HG03432 (cell line): Measurements from ENCODE around the gene ASXL1.
"Not testable (repeated sequence)": the region's sequence is repeated elsewhere in the genome, so short reads cannot be mapped to it uniquely, and the experiment has no call there.

ENCODE experiments used
- ATAC-seq: cut with Tn5 transposase; IDR thresholded peaks from one replicate; pipeline ENCODE4 v1.9.1; 2021; ENCODE audit warnings: mild to moderate bottlenecking, moderate library complexity; ENCODE audit not compliant: unreplicated experiment

Gene ASXL1

DNA sequence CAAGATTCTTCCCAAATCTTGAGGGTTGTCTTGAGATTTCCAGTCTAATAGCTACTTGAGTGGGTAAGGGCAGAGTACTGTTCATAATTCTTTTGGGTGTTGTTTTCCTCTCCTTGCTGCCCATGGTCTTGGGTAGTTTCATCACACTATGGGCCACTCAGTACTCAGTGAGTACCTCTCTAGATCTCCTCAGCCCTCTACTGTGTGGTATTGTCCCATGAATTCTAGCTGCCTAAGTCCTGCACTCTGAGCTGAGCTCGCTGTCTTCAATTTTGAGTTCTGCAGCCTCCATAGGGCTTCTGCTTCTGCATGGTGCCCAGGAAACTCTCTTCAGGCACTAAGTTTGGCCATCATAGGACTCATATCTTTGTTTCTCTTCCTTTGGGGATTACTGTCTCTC lies 42.3 kb downstream of the ASXL1 start:
- no peak for ATAC-seq

DNA sequence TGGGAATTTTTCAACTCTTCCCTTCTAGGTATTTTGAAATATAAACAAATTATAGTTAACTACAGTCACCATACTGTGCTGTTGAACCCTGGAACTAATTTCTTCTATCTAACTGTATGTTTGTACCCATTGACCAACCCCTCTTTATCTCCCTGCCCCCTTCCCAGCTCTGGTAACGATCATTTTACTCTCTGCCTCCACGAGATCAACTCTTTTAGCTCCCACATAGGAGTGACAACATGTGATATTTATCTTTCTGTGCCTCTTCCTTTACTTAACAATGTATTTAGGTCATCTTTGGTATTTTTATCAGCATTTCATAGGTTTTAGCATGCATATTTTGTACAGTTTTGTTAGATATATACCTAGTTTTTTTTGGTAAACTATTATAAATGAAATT lies 45.9 kb downstream of the ASXL1 start:
- no peak for ATAC-seq

DNA sequence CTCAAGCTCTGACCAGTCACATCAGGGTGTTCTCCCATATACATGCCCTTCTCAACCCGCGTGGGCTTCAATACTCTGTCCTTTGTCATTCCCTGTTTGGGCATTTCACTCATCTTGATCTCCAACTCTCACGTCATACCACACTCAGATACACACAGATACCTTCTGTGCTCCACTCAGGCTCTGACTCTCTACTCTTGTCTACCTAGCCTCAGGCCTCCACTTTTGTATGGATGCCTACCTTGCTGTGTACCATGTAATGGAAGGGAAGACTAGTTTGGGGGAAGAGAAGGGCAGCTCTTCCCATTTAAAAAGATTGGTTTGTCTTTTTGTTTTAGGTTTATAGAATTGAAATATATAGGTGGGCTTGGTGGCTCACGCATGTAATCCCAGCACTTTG lies 48.6 kb downstream of the ASXL1 start:
- no peak for ATAC-seq

DNA sequence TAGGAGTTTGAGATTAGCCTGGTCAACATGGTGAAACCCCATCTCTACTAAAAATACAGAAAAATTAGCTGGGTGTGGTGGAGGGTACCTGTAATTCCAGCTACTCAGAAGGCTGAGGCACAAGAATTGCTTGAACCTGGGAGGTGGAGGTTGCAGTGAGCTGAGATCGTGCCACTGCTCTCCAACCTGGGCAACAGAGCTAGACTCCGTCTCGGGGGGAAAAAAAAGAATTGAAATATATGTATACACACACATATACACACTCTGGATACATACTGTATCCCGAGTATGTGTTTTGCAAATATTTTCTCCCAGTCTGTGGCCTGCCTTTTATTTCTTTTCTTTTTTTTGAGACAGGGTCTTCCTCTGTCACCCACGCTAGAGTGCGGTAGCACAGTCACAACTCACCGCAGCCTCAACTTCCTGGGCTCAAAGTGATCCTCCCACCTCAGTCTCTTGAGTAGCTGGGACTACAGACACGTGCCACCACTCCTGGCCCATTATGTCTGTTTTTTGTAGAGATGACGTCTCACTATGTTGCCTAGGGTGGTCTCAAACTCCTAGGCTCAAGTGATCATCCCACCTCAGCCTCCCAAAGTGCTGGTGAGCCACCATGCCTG lies 49.1 kb downstream of the ASXL1 start:
- ATAC-seq, result not testable (repeated sequence)

DNA sequence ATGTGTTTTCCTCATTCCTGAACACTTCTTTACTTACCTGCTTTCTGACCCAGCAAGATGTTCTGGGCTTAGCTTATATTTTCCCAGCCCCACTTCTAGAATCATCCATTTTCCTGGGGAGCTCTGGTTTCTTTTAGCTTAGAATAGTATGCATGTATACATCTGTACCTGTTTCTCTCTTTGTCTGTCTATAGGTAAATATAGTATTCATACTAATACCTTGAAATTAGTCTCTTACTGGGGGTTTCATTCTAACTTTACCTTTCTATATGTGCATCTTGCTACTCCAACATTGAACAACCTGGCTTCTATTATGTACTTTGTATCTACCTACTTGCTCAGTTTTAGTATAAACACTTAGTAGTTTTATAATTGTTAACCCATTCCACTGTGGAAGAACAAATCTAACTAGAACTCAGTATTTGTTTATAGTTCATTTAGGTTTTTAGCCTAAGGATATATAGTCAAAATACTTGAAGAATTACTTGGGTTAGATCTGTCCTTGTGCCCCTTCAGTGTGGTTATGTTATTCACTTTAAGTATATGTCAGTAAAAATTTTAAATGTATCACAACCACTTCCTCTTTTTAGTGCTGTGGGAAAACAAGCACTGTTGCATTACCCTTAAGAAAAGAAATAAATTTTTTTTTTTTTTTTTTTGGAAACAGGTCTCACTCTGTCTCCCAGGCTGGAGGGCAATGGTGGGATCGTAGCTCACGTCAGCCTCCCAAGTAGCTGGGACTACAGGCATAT lies 54.0 kb downstream of the ASXL1 start:
- ATAC-seq, result no peak

DNA sequence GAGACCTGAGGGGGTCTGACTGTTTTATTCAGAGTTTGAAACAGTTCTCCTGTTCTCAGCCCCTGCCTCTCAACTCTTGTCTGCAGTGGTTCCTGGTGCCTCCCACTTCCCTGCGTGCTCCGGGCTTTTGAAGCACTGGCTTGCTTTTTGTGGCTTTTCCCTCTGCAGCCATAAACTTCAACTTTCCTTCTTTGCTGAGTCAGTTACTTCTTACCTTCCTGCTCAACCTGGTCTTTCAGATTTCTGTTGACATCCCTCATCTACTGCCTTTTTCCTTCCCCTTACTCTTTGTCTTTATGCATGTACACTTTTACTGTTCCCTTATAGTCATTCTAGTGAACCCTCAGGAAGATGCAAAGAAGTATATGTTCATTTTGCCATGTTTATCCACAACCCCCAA lies 57.4 kb downstream of the ASXL1 start:
- no peak for ATAC-seq

DNA sequence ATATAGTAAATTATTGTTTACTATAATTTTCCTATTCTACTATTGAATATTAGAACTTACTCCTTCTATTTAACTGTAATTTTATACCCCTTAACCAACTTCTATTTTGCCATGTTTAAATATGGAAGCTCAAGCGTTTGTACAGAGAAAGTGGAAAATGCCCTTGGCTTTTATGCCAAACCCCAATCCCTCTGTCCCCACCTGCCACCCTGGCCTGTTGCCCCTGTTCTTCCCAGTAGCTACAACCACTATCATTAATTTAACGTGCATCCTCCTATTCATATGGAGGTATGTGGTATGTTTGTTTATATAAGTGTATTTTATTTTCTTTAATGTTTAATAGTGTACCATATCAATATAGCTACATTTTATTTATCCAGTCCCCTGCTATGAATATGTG lies 58.1 kb downstream of the ASXL1 start:
- ATAC-seq, result no peak

DNA sequence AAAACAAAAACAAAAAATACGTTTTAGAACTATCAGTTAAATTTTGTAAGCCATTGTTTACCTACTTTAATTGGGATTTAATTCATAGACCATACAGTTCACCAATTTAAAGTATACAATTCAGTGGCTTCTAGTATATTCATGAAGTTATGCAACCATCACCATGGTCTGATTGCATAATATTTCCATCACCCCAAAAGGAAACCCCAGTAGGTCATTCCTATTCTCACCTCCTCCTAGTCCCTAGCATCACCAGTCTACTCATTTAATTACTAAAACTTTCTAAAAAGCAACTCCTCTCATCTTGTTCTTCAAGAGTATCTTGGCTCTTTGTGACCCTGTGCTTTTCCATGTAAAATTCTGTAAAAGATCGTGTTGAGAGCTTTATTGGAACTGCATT lies 60.2 kb downstream of the ASXL1 start:
- ATAC-seq, result no peak

DNA sequence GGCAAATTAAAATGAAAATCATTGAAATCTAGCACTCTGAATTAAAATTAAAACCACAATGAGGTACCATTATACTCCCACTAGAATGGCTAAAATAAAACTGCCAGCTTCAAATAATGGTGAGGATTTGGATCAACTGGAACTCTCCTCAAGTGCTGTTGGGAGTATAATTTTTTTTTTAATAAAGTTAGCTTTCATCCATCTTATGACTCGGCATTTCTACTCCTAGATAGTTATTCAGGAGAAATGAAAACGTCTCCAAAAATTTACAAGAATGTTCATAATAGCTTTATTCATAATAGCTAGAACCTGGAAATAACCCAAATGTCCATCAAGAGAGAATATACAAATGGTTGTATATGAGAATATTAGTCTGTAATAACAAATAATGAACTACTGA lies 63.2 kb downstream of the ASXL1 start:
- ATAC-seq, result no peak

DNA sequence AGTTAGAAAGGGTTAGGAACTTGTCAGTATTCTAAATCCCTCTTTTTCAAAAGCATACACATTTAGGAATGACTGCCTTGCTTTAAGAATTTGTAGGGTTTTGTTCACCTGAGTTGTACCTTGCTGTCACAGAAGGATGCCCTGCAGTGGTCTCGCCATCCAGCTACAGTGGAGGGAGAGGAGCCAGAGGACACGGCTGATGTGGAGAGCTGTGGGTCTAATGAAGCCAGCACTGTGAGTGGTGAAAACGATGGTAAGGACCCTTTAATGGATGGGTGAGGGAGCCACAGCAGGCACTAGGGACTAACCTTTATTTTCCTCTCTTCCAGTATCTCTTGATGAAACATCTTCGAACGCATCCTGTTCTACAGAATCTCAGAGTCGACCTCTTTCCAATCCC lies 69.9 kb downstream of the ASXL1 start:
- ATAC-seq, result no peak

DNA sequence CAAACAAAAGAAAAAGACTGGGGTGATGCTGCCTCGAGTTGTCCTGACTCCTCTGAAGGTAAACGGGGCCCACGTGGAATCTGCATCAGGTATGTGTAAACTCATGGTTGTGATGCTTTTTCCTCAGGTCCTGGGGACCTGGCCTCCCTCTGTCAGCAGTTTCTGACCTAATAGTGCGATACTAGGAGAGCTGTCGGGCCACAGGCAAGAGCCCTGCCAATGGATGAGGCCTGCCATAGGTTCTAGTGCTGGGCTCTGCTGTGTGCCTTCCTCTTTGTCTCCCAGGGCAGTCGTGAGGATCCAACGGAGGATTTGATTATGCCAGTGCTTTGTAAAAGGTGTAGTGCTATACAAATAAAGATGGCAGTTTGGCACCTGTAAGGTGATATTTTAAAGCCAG lies 71.2 kb downstream of the ASXL1 start:
- ATAC-seq, result no peak

DNA sequence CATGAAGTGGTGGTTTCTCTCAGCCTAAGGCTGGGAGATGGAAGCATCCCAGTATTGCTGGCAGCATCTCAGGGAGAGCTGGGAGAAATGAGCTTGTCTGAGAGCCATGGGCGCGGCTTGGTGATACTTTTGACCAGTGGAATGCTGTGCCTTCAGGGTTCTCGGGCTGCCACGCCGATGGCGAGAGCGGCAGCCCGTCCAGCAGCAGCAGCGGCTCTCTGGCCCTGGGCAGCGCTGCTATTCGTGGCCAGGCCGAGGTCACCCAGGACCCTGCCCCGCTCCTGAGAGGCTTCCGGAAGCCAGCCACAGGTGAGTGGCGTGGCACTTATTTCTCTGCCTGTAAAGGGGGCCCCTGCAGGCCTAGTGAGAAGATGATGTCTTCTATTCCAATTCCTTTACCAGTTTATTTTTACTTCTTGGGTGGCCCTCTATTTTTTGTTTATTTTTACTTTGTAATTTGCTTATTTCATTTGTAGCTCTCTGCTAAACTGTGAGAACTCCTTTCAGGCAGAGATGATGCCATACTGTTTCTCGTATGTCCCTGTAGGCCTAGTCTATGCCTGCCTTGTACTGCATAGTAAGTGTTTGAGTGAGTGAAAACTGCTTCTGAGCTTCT lies 71.7 kb downstream of the ASXL1 start:
- no peak for ATAC-seq

DNA sequence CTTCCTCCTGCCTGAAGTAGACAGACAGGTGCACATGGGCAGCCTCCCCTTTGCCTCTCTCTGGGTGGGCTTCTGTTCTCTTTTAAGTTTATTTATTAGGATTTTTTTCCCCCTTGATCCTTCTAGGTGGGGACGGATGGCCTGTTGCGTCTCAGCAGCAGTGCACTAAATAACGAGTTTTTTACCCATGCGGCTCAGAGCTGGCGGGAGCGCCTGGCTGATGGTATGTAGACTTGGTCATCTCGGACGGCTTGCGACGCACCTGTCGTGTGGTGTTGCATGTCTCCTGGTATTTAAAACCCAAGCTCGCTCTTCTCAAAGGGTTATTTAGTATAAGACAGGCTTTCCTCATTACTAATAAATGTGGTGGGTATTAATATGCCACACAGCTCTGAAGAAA lies 73.3 kb downstream of the ASXL1 start:
- ATAC-seq, result no peak

DNA sequence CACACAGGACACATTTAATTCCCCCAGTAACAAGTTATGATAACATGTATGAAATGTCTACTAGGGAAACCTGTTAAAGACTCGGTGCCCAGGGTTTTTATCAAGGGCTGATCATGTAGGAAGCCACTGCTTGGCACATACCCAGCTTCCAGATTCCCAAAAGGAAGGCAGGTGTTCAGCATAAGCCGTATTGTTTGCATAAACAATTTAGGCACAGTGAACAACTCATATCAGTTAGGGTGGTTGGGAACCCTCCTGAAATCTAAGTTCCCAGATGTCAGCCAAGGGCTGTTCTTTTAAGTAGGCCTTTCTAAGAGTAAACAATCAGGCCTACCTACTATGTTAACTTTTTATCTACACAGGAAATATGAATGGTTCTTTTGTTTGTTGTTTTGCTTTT lies 74.1 kb downstream of the ASXL1 start:
- ATAC-seq, result no peak

DNA sequence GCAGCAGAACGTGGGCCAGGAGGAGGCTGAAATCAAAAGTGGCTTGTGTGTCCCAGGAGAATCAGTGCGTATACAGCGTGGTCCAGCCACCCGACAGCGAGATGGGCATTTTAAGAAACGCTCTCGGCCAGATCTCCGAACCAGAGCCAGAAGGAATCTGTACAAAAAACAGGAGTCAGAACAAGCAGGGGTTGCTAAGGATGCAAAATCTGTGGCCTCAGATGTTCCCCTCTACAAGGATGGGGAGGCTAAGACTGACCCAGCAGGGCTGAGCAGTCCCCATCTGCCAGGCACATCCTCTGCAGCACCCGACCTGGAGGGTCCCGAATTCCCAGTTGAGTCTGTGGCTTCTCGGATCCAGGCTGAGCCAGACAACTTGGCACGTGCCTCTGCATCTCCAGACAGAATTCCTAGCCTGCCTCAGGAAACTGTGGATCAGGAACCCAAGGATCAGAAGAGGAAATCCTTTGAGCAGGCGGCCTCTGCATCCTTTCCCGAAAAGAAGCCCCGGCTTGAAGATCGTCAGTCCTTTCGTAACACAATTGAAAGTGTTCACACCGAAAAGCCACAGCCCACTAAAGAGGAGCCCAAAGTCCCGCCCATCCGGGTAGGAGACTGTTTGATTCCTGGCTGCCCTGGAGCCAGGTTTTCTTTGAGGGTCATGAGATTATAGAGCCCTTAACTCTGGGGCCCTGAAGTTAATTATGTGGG lies 75.3 kb downstream of the ASXL1 start:
- ATAC-seq, result no peak

DNA sequence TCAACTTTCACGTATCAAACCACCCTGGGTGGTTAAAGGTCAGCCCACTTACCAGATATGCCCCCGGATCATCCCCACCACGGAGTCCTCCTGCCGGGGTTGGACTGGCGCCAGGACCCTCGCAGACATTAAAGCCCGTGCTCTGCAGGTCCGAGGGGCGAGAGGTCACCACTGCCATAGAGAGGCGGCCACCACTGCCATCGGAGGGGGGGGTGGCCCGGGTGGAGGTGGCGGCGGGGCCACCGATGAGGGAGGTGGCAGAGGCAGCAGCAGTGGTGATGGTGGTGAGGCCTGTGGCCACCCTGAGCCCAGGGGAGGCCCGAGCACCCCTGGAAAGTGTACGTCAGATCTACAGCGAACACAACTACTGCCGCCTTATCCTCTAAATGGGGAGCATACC lies 76.3 kb downstream of the ASXL1 start:
- no peak for ATAC-seq

DNA sequence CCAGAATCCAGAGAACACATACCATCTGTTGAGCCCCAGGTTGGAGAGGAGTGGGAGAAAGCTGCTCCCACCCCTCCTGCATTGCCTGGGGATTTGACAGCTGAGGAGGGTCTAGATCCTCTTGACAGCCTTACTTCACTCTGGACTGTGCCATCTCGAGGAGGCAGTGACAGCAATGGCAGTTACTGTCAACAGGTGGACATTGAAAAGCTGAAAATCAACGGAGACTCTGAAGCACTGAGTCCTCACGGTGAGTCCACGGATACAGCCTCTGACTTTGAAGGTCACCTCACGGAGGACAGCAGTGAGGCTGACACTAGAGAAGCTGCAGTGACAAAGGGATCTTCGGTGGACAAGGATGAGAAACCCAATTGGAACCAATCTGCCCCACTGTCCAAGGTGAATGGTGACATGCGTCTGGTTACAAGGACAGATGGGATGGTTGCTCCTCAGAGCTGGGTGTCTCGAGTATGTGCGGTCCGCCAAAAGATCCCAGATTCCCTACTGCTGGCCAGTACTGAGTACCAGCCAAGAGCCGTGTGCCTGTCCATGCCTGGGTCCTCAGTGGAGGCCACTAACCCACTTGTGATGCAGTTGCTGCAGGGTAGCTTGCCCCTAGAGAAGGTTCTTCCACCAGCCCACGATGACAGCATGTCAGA lies 77.4 kb downstream of the ASXL1 start:
- no peak for ATAC-seq

DNA sequence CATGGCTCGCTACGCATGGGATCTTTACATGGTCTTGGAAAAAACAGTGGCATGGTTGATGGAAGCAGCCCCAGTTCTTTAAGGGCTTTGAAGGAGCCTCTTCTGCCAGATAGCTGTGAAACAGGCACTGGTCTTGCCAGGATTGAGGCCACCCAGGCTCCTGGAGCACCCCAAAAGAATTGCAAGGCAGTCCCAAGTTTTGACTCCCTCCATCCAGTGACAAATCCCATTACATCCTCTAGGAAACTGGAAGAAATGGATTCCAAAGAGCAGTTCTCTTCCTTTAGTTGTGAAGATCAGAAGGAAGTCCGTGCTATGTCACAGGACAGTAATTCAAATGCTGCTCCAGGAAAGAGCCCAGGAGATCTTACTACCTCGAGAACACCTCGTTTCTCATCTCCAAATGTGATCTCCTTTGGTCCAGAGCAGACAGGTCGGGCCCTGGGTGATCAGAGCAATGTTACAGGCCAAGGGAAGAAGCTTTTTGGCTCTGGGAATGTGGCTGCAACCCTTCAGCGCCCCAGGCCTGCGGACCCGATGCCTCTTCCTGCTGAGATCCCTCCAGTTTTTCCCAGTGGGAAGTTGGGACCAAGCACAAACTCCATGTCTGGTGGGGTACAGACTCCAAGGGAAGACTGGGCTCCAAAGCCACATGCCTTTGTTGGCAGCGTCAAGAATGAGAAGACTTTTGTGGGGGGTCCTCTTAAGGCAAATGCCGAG lies 78.2 kb downstream of the ASXL1 start:
- ATAC-seq, result no peak

DNA sequence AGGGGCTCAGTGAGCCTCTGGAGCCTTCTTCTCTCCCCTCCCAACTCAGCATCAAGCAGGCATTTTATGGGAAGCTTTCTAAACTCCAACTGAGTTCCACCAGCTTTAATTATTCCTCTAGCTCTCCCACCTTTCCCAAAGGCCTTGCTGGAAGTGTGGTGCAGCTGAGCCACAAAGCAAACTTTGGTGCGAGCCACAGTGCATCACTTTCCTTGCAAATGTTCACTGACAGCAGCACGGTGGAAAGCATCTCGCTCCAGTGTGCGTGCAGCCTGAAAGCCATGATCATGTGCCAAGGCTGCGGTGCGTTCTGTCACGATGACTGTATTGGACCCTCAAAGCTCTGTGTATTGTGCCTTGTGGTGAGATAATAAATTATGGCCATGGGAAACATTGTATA lies 78.8 kb downstream of the ASXL1 start:
- ATAC-seq, result no peak

DNA sequence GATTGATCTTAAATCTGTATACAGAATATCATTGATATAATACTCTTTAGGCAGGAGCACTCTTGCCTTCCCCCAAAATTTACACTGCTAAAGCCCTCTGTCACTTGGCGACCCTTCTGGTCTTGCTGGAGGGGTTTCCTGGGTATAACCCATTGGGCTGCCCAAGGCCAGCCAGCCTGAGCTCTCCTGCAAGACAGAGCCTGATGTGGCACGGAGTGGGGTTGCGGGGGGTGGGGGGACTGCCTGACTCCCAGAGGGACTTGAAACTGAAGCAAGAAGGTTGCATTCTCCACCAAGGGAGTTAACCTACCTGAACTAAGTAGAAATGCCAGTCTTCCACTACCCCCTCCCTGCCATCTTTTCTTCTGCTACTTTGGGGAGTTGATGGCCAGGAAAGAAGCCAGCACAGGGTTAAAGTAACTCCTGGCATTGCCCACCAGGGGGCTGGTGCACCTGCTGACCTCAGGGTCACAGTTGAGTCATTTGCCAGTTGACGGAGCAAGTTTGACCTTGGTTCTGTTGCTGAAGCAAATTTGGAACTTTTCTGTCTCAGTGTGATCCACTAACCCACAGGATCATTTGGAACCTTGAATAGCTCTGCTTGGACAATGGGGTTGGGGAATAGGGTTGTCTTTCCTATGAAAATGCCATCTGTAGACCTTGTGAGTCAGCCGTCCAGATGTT lies 79.4 kb downstream of the ASXL1 start:
- no peak for ATAC-seq
